CD4-positive, CD25-positive, alpha-beta regulatory T cell (primary cell): Measurements from ENCODE around the gene PAFAH2. TPM values are rescaled to one million over a fixed set of nuclear protein-coding genes. Genes with fewer than 3 reads are reported as not detected.

Experiments used
- ATAC-seq, 2 donors: fragments of 150-1000 bp; cut with Tn5 transposase; one replicate each; pipeline ENCODE4 v1.10.0; 2021; ENCODE audit warnings: low read depth in 2 of 2, moderate number of reproducible peaks in 2 of 2, moderate library complexity in 1 of 2
- DNase-seq, 3 donors: peaks; one replicate each; pipeline versions ENCODE4 v3.0.0 to v3.0.0-alpha.2; 2012 to 2022; ENCODE audit warnings: mixed read lengths in 1 of 3
- H3K27ac ChIP-seq: one replicate; pipeline ENCODE4 v1.7.0; 2013; ENCODE audit warnings: mild to moderate bottlenecking, low read length; ENCODE audit not compliant: insufficient read depth, poor library complexity, severe bottlenecking
- H3K27me3 ChIP-seq: one replicate; pipeline ENCODE4 v1.7.0; 2013; ENCODE audit warnings: low read length; ENCODE audit not compliant: control insufficient read depth, insufficient read depth
- H3K36me3 ChIP-seq: one replicate; pipeline ENCODE4 v1.7.0; 2013; ENCODE audit warnings: mild to moderate bottlenecking, low read length, moderate library complexity; ENCODE audit not compliant: control insufficient read depth, insufficient read depth
- H3K4me1 ChIP-seq: 2 replicates; pipeline ENCODE4 v1.7.0; 2013; ENCODE audit warnings: mild to moderate bottlenecking, low read length; ENCODE audit not compliant: insufficient read depth, control insufficient read depth, poor library complexity, severe bottlenecking
- H3K4me3 ChIP-seq: one replicate; pipeline ENCODE4 v1.7.0; 2013; ENCODE audit warnings: low read depth, mild to moderate bottlenecking, low read length, moderate library complexity
- H3K9me3 ChIP-seq, 2 experiments: 1 replicate in 1 of 2; 2 replicates in 1 of 2; pipeline ENCODE4 v1.7.0; 2013; ENCODE audit warnings: low read length in 2 of 2, mild to moderate bottlenecking in 1 of 2, moderate library complexity in 1 of 2; ENCODE audit not compliant: control insufficient read depth in 2 of 2
- H3K27ac Mint-ChIP-seq, 3 donors: one replicate each; pipeline ENCODE4 v1.8.0; 2020 to 2022; ENCODE audit warnings: mild to moderate bottlenecking in 3 of 3, mixed read lengths in 3 of 3, moderate library complexity in 2 of 3
- H3K27me3 Mint-ChIP-seq: one replicate; pipeline ENCODE4 v1.8.0; 2022; ENCODE audit warnings: mild to moderate bottlenecking, mixed read lengths
- H3K36me3 Mint-ChIP-seq: one replicate; pipeline ENCODE4 v1.8.0; 2020; ENCODE audit warnings: mixed read lengths
- H3K4me1 Mint-ChIP-seq, 4 donors: one replicate each; pipeline ENCODE4 v1.8.0; 2020 to 2022; ENCODE audit warnings: mixed read lengths in 4 of 4, mild to moderate bottlenecking in 1 of 4
- H3K4me3 Mint-ChIP-seq, 4 donors: one replicate each; pipeline ENCODE4 v1.8.0; 2020 to 2022; ENCODE audit warnings: mild to moderate bottlenecking in 4 of 4, mixed read lengths in 4 of 4, moderate library complexity in 3 of 4
- H3K9me3 Mint-ChIP-seq, 7 donors: one replicate each; pipeline ENCODE4 v1.8.0; 2020 to 2022; ENCODE audit warnings: mixed read lengths in 7 of 7, mild to moderate bottlenecking in 3 of 7, moderate library complexity in 2 of 7
- polyA plus RNA-seq, 4 donors: library from polyadenylated mRNA; unstranded; fragments of 300-500 nt; fragmentation: Illumina TruSeq; gene quantifications; one replicate each; pipeline ENCODE4 v1.2.3, GENCODE V29; 2021
- total RNA-seq: library from RNA; stranded (reverse); gene quantifications from one replicate; pipeline ENCODE4 v1.2.3, GENCODE V29; 2022

PAFAH2 gene
- total and polyA plus RNA-seq, 5 donors from 2014 or later = 10.7 to 26.3 (median 15.7) TPM

DNA sequence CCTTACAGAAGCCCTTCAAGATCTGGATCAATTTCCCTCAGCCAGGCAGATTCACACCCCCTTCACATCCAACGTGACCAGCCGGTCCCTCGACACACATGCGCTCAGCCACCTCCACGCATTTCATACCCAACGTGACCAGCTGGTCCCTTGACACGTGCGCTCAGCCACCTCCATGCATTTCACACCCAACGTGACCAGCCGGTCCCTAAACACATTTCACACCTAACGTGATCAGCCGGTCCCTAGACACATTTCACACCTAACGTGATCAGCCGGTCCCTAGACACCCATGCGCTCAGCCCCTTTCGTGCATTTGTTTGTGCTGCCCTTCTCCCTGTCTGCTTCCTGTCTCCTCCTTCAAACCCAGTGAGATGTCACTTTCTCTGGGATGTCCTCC is 8.8 kb upstream of the PAFAH2 start:
- no peaks in the 10 kb centered on the region for H3K9me3 ChIP-seq
- Mint-ChIP-seq H3K27me3 (peaks cover 10% of the 10 kb centered on the region), H3K4me1 (no peaks in the 10 kb centered on the region), H3K4me3 (no peak overlapping the region), H3K27ac (no peak overlapping the region), H3K36me3 (no peaks in the 10 kb centered on the region), H3K9me3 (no peaks in the 10 kb centered on the region)
- no peaks in the 10 kb centered on the region for H3K4me1 ChIP-seq
- ATAC-seq (no peak), DNase-seq (no peak)
- no peak overlapping the region for H3K4me3 ChIP-seq
- no peak overlapping the region for H3K27ac ChIP-seq
- H3K27me3 ChIP-seq = peaks cover 4% of the 10 kb centered on the region
- no peaks in the 10 kb centered on the region for H3K36me3 ChIP-seq

DNA sequence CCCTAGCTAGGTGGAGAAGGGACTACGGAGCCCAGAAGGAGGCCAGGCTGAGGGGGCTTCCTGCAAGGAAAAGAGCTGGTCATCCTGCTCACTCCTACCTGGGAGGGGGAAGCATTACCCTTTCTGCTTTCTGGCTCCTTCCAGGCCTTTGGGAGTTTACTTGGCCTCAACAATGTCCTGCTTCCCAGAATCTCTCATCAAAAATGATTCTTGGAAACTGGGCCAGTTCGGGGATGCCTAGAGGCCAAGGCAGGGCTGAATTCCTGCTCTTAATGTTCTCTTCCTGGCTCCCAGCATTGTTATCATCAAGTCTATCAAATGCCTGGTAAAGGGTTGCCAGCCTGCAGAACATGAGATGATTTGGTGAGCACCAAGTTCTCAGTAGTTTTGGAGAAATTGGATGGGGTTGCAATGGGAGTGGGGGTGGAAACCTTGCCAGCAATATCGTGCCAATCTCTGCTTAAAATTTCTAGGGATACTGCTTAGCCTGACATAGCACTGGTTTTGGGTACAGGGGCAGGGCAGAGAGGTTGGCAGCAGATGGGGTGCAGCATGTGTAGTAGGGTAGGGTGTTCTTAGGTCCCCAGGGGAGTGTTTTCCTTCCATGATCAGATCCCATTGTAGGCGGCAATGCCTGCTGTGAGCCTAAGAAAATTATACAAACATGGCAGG is 7.7 kb upstream of the PAFAH2 start:
- Mint-ChIP-seq H3K4me3 (no peak overlapping the region), H3K27ac (no peak overlapping the region), H3K27me3 (peaks cover 16% of the 10 kb centered on the region), H3K9me3 (no peaks in the 10 kb centered on the region), H3K36me3 (no peaks in the 10 kb centered on the region), H3K4me1 (no peaks in the 10 kb centered on the region)
- no peaks in the 10 kb centered on the region for H3K4me1 ChIP-seq
- H3K4me3 ChIP-seq = no peak overlapping the region
- DNase-seq (no peak), ATAC-seq (no peak)
- no peaks in the 10 kb centered on the region for H3K9me3 ChIP-seq
- H3K27ac ChIP-seq = no peak overlapping the region
- peaks cover 4% of the 10 kb centered on the region for H3K27me3 ChIP-seq
- no peaks in the 10 kb centered on the region for H3K36me3 ChIP-seq

DNA sequence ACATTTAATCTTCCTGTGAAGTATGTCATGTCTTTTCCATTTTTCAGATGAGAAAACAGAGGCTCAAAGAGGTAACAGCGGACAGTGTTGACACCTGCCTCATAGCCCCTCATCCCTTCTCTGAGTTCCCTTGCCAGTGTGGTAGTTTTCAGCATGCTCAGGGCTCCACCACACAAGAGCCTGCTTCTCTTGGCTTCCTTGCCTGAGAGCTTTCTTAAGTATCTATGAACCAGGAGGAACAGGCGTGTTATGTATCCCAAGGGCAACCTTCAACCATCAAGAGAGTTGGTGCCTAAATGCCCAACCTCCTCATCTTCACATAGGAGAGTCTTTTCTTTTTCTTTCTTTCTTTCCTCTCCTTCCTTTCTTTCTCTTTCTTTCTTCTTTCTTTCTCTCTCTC is 5.9 kb upstream of the PAFAH2 start:
- Histone ChIP-seq H3K27ac (no peak overlapping the region), H3K4me1 (no peaks in the 10 kb centered on the region), H3K36me3 (no peaks in the 10 kb centered on the region), H3K27me3 (peaks cover 4% of the 10 kb centered on the region), H3K9me3 (no peaks in the 10 kb centered on the region), H3K4me3 (no peak overlapping the region)
- H3K27me3 Mint-ChIP-seq = peaks cover 11% of the 10 kb centered on the region
- no peak overlapping the region for H3K4me3 Mint-ChIP-seq
- no peak for ATAC-seq
- no peak overlapping the region for H3K27ac Mint-ChIP-seq
- H3K9me3 Mint-ChIP-seq = no peaks in the 10 kb centered on the region
- no peak for DNase-seq
- H3K4me1 Mint-ChIP-seq = peaks cover 0 to 1% (median under 1%) of the 10 kb centered on the region in 4 donors
- H3K36me3 Mint-ChIP-seq = no peaks in the 10 kb centered on the region

DNA sequence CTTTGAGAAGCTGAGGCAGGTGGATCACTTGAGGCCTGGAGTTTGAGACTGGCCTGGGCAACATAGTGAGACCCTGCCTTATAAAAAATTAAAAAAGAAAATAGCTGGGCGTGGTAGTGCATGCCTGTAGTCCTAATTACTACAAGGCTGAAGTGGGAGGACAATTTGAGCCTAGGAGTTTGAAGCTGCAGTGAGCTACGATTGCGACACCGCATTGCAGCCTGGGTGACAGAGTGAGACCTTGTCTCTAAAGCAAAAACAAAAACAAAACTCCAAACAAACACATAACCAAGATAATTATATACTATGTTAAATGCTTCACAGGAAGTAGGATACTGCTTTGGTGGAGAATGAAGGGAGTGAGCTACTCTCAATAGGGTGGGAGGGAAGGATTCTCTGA is 5.4 kb upstream of the PAFAH2 start:
- Mint-ChIP-seq H3K4me3 (no peak overlapping the region), H3K27ac (no peak overlapping the region), H3K27me3 (peaks cover 12% of the 10 kb centered on the region), H3K9me3 (no peaks in the 10 kb centered on the region), H3K36me3 (no peaks in the 10 kb centered on the region), H3K4me1 (peaks cover 0 to 6% (median 3%) of the 10 kb centered on the region in 4 donors)
- Histone ChIP-seq H3K9me3 (no peaks in the 10 kb centered on the region), H3K4me1 (peaks cover 4% of the 10 kb centered on the region), H3K27me3 (peaks cover 4% of the 10 kb centered on the region), H3K36me3 (no peaks in the 10 kb centered on the region), H3K4me3 (no peak overlapping the region), H3K27ac (no peak overlapping the region)
- DNase-seq = no peak
- no peak for ATAC-seq

- H3K27ac ChIP-seq = no peak overlapping the region
- no peaks in the 10 kb centered on the region for H3K36me3 ChIP-seq
- H3K9me3 ChIP-seq = no peaks in the 10 kb centered on the region
- DNase-seq (no peak), ATAC-seq (no peak)
- Mint-ChIP-seq H3K4me1 (peaks cover 6 to 37% (median 14%) of the 10 kb centered on the region in 4 donors), H3K9me3 (no peaks in the 10 kb centered on the region), H3K27me3 (peaks cover 11% of the 10 kb centered on the region), H3K27ac (peak overlapping the region in 1 of 3 donors; percentile 98), H3K4me3 (peak overlapping the region in 2 of 4 donors; percentile 83 to 94), H3K36me3 (no peaks in the 10 kb centered on the region)
- H3K4me1 ChIP-seq = peaks cover 19% of the 10 kb centered on the region
- H3K4me3 ChIP-seq = no peak overlapping the region
- H3K27me3 ChIP-seq = no peaks in the 10 kb centered on the region
Observed at GRCh38 chr1:25999041-25999800, 1.4 kb upstream of the PAFAH2 start.

DNA sequence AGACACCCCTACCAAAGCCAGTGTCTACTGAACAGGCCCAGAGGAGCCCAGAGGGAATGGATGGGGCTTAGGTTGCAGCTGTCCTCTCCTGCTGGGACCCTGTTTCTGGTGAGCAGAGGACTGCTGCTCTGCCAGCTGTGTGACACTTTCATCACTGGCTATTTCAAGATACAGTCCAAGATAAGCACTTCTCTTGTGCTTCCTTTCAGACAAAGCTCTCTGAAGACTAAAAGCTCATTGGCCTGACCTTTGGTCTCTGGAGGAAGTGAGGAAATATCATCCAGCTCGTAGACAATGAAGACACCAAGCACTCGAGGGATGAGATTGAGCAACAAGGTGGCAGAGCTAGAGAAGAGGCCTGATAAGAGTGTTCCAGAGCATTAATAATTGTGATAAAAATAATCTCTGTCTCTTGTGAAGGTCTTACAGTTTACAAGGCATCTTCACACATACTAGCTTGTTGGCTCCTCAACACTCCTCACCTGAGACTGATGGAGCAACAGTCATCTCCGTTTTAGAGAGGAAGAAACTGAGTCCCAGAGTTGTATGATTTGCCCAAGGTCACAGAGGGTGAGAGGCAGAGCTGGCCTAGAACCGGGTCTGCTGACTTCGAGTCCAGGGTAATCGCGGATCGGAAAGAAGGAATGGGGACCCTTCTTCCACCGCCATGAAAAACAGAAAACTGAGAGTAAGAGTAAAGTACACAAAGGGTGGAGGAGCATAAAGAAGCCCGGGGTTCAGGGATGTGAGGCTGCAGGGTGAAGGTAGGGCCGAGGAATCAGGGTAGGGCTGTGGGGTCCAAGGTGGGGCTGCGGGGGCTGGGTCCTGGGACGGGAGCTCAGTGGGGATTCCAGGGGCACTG is 666 bp downstream of the PAFAH2 start:
- peak in 2 of 3 donors; percentile 6 to 72 for DNase-seq
- peak overlapping the region; percentile 78 for H3K4me3 ChIP-seq
- no peak for ATAC-seq
- H3K36me3 ChIP-seq = no peaks in the 10 kb centered on the region
- H3K4me3 Mint-ChIP-seq = peak overlapping the region; percentile 94 to 97 (median 96)
- H3K27me3 Mint-ChIP-seq = peaks cover 10% of the 10 kb centered on the region
- H3K27ac ChIP-seq = peak overlapping the region; percentile 94
- peak overlapping the region; percentile 98 to 100 (median 99) for H3K27ac Mint-ChIP-seq
- no peaks in the 10 kb centered on the region for H3K9me3 Mint-ChIP-seq
- peaks cover 2% of the 10 kb centered on the region for H3K36me3 Mint-ChIP-seq
- H3K4me1 ChIP-seq = peaks cover 27% of the 10 kb centered on the region
- H3K27me3 ChIP-seq = no peaks in the 10 kb centered on the region
- H3K9me3 ChIP-seq = no peaks in the 10 kb centered on the region
- peaks cover 6 to 57% (median 18%) of the 10 kb centered on the region in 4 donors for H3K4me1 Mint-ChIP-seq

- Mint-ChIP-seq H3K27ac (peak overlapping the region; percentile 11 to 83 (median 71)), H3K36me3 (peaks cover 3% of the 10 kb centered on the region), H3K4me1 (peaks cover 6 to 78% (median 31%) of the 10 kb centered on the region in 4 donors), H3K9me3 (no peaks in the 10 kb centered on the region), H3K4me3 (peak overlapping the region in 2 of 4 donors; percentile 52 to 62), H3K27me3 (peaks cover 4% of the 10 kb centered on the region)
- no peak for DNase-seq
- H3K4me3 ChIP-seq = no peak overlapping the region
- no peak for ATAC-seq
- H3K27me3 ChIP-seq = no peaks in the 10 kb centered on the region
- H3K36me3 ChIP-seq = no peaks in the 10 kb centered on the region
- H3K27ac ChIP-seq = no peak overlapping the region
- no peaks in the 10 kb centered on the region for H3K9me3 ChIP-seq
- peaks cover 41% of the 10 kb centered on the region for H3K4me1 ChIP-seq
Observed at GRCh38 chr1:25994402-25995150, 3.3 kb downstream of the PAFAH2 start.
